HG03565 (cell line): ENCODE measurements around the gene TNFSF15.

Experiments
- ATAC-seq: cut with Tn5 transposase; IDR thresholded peaks from one replicate; pipeline ENCODE4 v1.9.1; 2021; ENCODE audit warnings: mild to moderate bottlenecking, moderate library complexity; ENCODE audit not compliant: unreplicated experiment

TNFSF15 gene

GRCh38 chr9:114825126-114825795 lies 19.4 kb upstream of the TNFSF15 start:
- ATAC-seq = no peak

GRCh38 chr9:114824110-114824509 lies 18.3 kb upstream of the TNFSF15 start:
- no peak for ATAC-seq

GRCh38 chr9:114823441-114823840 lies 17.6 kb upstream of the TNFSF15 start:
- ATAC-seq = no peak

GRCh38 chr9:114822708-114823107 lies 16.9 kb upstream of the TNFSF15 start:
- no peak for ATAC-seq

GRCh38 chr9:114820776-114821501 lies 15.1 kb upstream of the TNFSF15 start:
- no peak for ATAC-seq

- ATAC-seq = no peak
These were observed 12.3 kb upstream of the TNFSF15 start for GRCh38 chr9:114818178-114818577.

GRCh38 chr9:114813717-114814418 lies 8.0 kb upstream of the TNFSF15 start:
- no peak for ATAC-seq

- no peak for ATAC-seq
These were observed 6.3 kb upstream of the TNFSF15 start for GRCh38 chr9:114811966-114812636.

GRCh38 chr9:114811301-114811700 lies 5.5 kb upstream of the TNFSF15 start:
- no peak for ATAC-seq

GRCh38 chr9:114810614-114811013 lies 4.8 kb upstream of the TNFSF15 start:
- no peak for ATAC-seq

- ATAC-seq = peak; percentile 24
These were observed 674 bp upstream of the TNFSF15 start for GRCh38 chr9:114806526-114806900.

GRCh38 chr9:114804505-114804904 lies 1.3 kb downstream of the TNFSF15 start:
- ATAC-seq = no peak

GRCh38 chr9:114803479-114804265 lies 2.2 kb downstream of the TNFSF15 start:
- ATAC-seq = no peak

- ATAC-seq = no peak
These were observed 5.9 kb downstream of the TNFSF15 start for GRCh38 chr9:114799925-114800324.

GRCh38 chr9:114799441-114799840 lies 6.4 kb downstream of the TNFSF15 start:
- no peak for ATAC-seq

GRCh38 chr9:114798780-114799427 lies 6.9 kb downstream of the TNFSF15 start:
- ATAC-seq = no peak

GRCh38 chr9:114798101-114798500 lies 7.7 kb downstream of the TNFSF15 start:
- ATAC-seq = no peak

- ATAC-seq = no peak
These were observed 13.4 kb downstream of the TNFSF15 start for GRCh38 chr9:114792396-114792795.

- no peak for ATAC-seq
These were observed 14.1 kb downstream of the TNFSF15 start for GRCh38 chr9:114791736-114792135.

GRCh38 chr9:114791312-114791711 lies 14.5 kb downstream of the TNFSF15 start:
- no peak for ATAC-seq
